MCF 10A (cell line): ENCODE results near the gene GDAP2. TPM values are rescaled to one million over a fixed set of nuclear protein-coding genes. Genes with fewer than 3 reads are reported as not detected.

Source experiments
- BruUV-seq: library from RNA; stranded (reverse); fragments of 400-500 nt; replicated peaks from 2 replicates; lab custom pipeline; 2021; lab: Mats Ljungman, UMichigan
- CTCF ChIA-PET: fragments of 300-600 bp; sonication (Branson Sonifier 250); formaldehyde crosslinking; extraction: SDS; loops from one replicate; lab custom pipeline; 2021; ENCODE audit warnings: antibody characterized with exemption, inconsistent platforms; lab: Yijun Ruan, JAX
- POLR2A ChIA-PET: fragments of 300-600, 350-650 bp; sonication (Branson Sonifier 250); formaldehyde crosslinking; extraction: SDS; loops from one replicate; lab custom pipeline; 2020; ENCODE audit warnings: antibody characterized with exemption, inconsistent platforms; lab: Yijun Ruan, JAX
- DNase-seq: peaks from one replicate; pipeline ENCODE4 v3.0.0-alpha.2; 2018; ENCODE audit not compliant: unreplicated experiment
- H3K27ac Mint-ChIP-seq: one replicate; pipeline ENCODE4 v1.8.0; 2022; ENCODE audit warnings: mild to moderate bottlenecking, low read depth, mixed read lengths; ENCODE audit not compliant: unreplicated experiment
- H3K27me3 Mint-ChIP-seq: one replicate; pipeline ENCODE4 v1.8.0; 2022; ENCODE audit warnings: mixed read lengths; ENCODE audit not compliant: insufficient read depth, unreplicated experiment
- H3K36me3 Mint-ChIP-seq: one replicate; pipeline ENCODE4 v1.8.0; 2022; ENCODE audit warnings: mild to moderate bottlenecking, moderate library complexity, mixed read lengths; ENCODE audit not compliant: insufficient read depth, unreplicated experiment
- H3K4me1 Mint-ChIP-seq: one replicate; pipeline ENCODE4 v1.8.0; 2022; ENCODE audit warnings: mixed read lengths; ENCODE audit not compliant: insufficient read depth, unreplicated experiment
- H3K4me3 Mint-ChIP-seq: one replicate; pipeline ENCODE4 v1.8.0; 2022; ENCODE audit warnings: mild to moderate bottlenecking, moderate library complexity, mixed read lengths; ENCODE audit not compliant: unreplicated experiment
- H3K9me3 Mint-ChIP-seq: one replicate; pipeline ENCODE4 v1.8.0; 2022; ENCODE audit warnings: mixed read lengths; ENCODE audit not compliant: unreplicated experiment
- CTCF ChIP-seq: fragments of 200-600 bp; IDR thresholded peaks from one replicate; pipeline ENCODE4 v1.8.0; 2022; ENCODE audit warnings: antibody characterized with exemption, mild to moderate bottlenecking; ENCODE audit not compliant: unreplicated experiment
- intact Hi-C: fragments of 100-400 bp; cut with micrococcal nuclease; formaldehyde crosslinking; loops from 2 replicates; pipeline ENCODE4 v1.14.1; 2022
- total RNA-seq: library from RNA; stranded (reverse); gene quantifications from 2 replicates; pipeline ENCODE4 v1.2.3, GENCODE V29; 2022

The GDAP2 gene
- total RNA-seq, 1 experiment from 2014 or later: 27.3 TPM

GRCh38 chr1:117824616-117825015 lies 104.8 kb downstream of the GDAP2 start:
- Mint-ChIP-seq H3K27me3 (no peaks in the 10 kb centered on the region), H3K36me3 (no peaks in the 10 kb centered on the region), H3K4me1 (peaks cover 41% of the 10 kb centered on the region), H3K27ac (no peak overlapping the region), H3K4me3 (no peak overlapping the region), H3K9me3 (no peaks in the 10 kb centered on the region)
- no peak for TF ChIP-seq CTCF
- intact Hi-C loops: loop anchor here (5.0 kb wide), 1 partner anchor 73 kb away; no protein-coding TSS in a partner anchor
- ChIA-PET CTCF (interaction anchor here (0.6 to 0.8 kb wide), 2 partner anchors 66 to 765 kb away, joined by 3 read pairs; partner anchors contain the start of gene TTF2), POLR2A (no interaction called here)
- no TSS peak for BruUV-seq
- DNase-seq: no peak

- CTCF ChIA-PET: interaction anchor here (0.6 to 1.3 kb wide), 4 partner anchors 64 to 700 kb away, joined by 3 to 5 read pairs (median 4); no protein-coding TSS in a partner anchor
- H3K9me3 Mint-ChIP-seq: no peaks in the 10 kb centered on the region
- H3K36me3 Mint-ChIP-seq: no peaks in the 10 kb centered on the region
- no peak overlapping the region for H3K27ac Mint-ChIP-seq
- no TSS peak for BruUV-seq
- intact Hi-C loops: no loop called here
- no peak overlapping the region for H3K4me3 Mint-ChIP-seq
- H3K4me1 Mint-ChIP-seq: peaks cover 23% of the 10 kb centered on the region
- H3K27me3 Mint-ChIP-seq: no peaks in the 10 kb centered on the region
- TF ChIP-seq CTCF: no peak
- peak; percentile 95 for DNase-seq
- POLR2A ChIA-PET: interaction anchor here (0.8 to 1.2 kb wide), 3 partner anchors 13 to 455 kb away, joined by 3 to 4 read pairs (median 3); partner anchors contain the start of gene MAN1A2
These were observed 107.5 kb downstream of the GDAP2 start for GRCh38 chr1:117821774-117822482.

DNA sequence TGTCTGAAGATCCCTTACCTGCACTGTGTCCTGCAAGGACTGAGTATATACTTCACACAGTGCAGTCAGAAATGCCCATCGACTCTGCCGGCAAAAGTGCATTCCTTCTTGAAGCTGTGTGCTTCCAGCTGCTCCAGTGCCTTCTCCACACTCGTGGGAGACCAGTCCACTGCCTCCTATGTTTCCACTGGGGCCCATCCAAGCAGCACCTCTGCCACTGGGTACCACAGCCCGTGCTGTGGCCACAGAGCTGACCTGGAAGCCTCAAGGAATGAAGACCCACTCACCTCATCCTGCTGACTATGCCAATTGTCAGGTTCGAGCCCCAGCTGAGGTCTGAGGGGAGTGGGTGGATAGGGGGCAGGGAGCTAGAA lies 108.1 kb downstream of the GDAP2 start:
- Mint-ChIP-seq H3K9me3 (no peaks in the 10 kb centered on the region), H3K4me1 (peaks cover 17% of the 10 kb centered on the region), H3K36me3 (no peaks in the 10 kb centered on the region), H3K27ac (no peak overlapping the region), H3K4me3 (no peak overlapping the region), H3K27me3 (no peaks in the 10 kb centered on the region)
- intact Hi-C loops: no loop called here
- no TSS peak for BruUV-seq
- DNase-seq: no peak
- TF ChIP-seq CTCF: no peak
- ChIA-PET CTCF (interaction anchor here (0.6 to 1.3 kb wide), 4 partner anchors 63 to 699 kb away, joined by 3 to 5 read pairs (median 4); no protein-coding TSS in a partner anchor), POLR2A (interaction anchor here (0.8 to 1.2 kb wide), 3 partner anchors 14 to 454 kb away, joined by 3 to 4 read pairs (median 3); partner anchors contain the start of gene MAN1A2)

DNA sequence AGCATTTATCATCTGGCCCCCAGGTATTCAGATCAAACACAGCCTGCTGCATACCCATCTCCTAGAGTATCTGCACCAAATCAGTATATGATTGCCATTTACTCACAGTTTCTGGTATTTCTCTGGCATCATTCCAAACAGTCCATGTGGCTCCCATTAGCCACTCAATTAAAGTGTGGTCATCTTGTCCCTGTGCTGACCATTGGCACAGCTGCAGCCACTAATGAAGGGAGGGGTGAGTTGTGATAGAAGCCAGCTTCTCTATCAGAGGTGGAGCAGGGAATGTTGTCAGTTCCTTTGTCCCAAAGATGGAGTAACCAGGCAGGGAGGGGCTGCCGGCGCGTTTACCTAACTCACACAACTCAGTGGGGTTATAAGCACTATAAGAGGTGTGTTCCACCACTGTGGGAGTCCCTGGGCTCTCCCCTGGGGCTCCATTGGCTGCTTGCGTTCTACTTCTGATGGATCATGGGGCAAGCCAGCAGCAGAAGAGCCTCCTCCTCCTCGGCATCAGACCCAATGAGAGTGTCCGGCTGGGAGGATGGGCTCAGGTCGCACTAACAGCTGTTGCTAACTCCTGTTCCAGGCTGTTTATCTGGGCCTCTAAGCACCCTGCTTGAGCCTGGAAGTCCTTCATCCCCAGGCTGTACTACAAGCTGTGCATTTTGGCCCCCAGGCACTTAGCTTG lies 108.6 kb downstream of the GDAP2 start:
- no peak for DNase-seq
- Mint-ChIP-seq H3K27ac (no peak overlapping the region), H3K4me3 (no peak overlapping the region), H3K36me3 (no peaks in the 10 kb centered on the region), H3K4me1 (peaks cover 12% of the 10 kb centered on the region), H3K27me3 (no peaks in the 10 kb centered on the region), H3K9me3 (no peaks in the 10 kb centered on the region)
- no TSS peak for BruUV-seq
- TF ChIP-seq CTCF: no peak
- ChIA-PET CTCF (interaction anchor here (0.6 to 1.3 kb wide), 3 partner anchors 63 to 698 kb away, joined by 3 to 5 read pairs (median 3); no protein-coding TSS in a partner anchor), POLR2A (interaction anchor here (1.2 kb wide), 1 partner anchor 454 kb away, joined by 3 read pairs; the partner anchor contains the start of gene MAN1A2)
- intact Hi-C loops: no loop called here
